K562 (cell line): Measurements from ENCODE around the gene ZNF597. TPM values are rescaled to one million over a fixed set of nuclear protein-coding genes. Genes with fewer than 3 reads are reported as not detected.

Experiments
- ARID1B ChIP-seq: fragments of 450-650 bp; IDR thresholded peaks from 2 replicates; pipeline ENCODE4 v1.6.1; 2016; ENCODE audit warnings: antibody characterized with exemption, mild to moderate bottlenecking, inconsistent platforms
- EHMT2 ChIP-seq: fragments of 450-650 bp; IDR thresholded peaks from 2 replicates; pipeline ENCODE4 v1.6.1; 2018; ENCODE audit warnings: antibody characterized with exemption
- L3MBTL2 ChIP-seq: fragments of 450-650 bp; IDR thresholded peaks from 2 replicates; pipeline ENCODE4 v1.6.1; 2016; ENCODE audit warnings: mild to moderate bottlenecking, moderate library complexity
- TCF7L2 ChIP-seq: fragments of 150-350 bp; IDR thresholded peaks from 2 replicates; pipeline ENCODE4 v1.6.1; 2016; ENCODE audit warnings: low read depth, mild to moderate bottlenecking, low read length, moderate library complexity
- TOE1 ChIP-seq, 2 experiments: fragments of 450-650 bp in 1 of 2; sonication (generic) in 1 of 2; formaldehyde crosslinking in 1 of 2; IDR thresholded peaks; 2 replicates each; pipeline versions ENCODE4 v1.7.1 to v1.8.0; 2016 to 2022; ENCODE audit warnings: borderline replicate concordance in 2 of 2, mild to moderate bottlenecking in 2 of 2, antibody characterized with exemption in 1 of 2, inconsistent platforms in 1 of 2, low read depth in 1 of 2, missing genetic modification reagents in 1 of 2, moderate library complexity in 1 of 2
- ZBED1 ChIP-seq: IDR thresholded peaks from 2 replicates; pipeline ENCODE4 v1.6.1; 2014
- polyA plus RNA-seq, 8 experiments: library from polyadenylated mRNA; depleted of rRNA in 4 of 8; stranded (reverse) in 5 of 8; unstranded in 3 of 8; fragments of >200 nt; fragmentation: Nextera tagmentation in 2 of 8; fragmentation: Illumina TruSeq in 1 of 8; extraction: Ambion mirVana in 2 of 8; extraction: Trizol in 1 of 8; gene quantifications; 2 replicates each; pipeline versions ENCODE4 v1.2.1 to v1.2.3, GENCODE V29; 2011 to 2014; ENCODE audit warnings: inconsistent platforms in 1 of 8, missing spikeins in 1 of 8
- total RNA-seq, 7 experiments: library from RNA; depleted of rRNA in 6 of 7; stranded (reverse); fragments of >200 nt in 6 of 7; fragmentation: Illumina TruSeq in 2 of 7; extraction: Trizol in 2 of 7; gene quantifications; 2 replicates each; pipeline versions ENCODE4 v1.2.1 to v1.2.3, GENCODE V29; 2011 to 2021; ENCODE audit warnings: low replicate concordance in 1 of 7
- TF ChIP-seq, protein P1 (sequence below): sonication (generic); formaldehyde crosslinking; IDR thresholded peaks from 2 replicates; pipeline ENCODE4 v1.8.0; 2022; ENCODE audit warnings: mild to moderate bottlenecking, missing genetic modification reagents, borderline replicate concordance
- TF ChIP-seq, protein P2 (sequence below): fragments of 450-650 bp; IDR thresholded peaks from 2 replicates; pipeline ENCODE4 v1.6.1; 2016; ENCODE audit warnings: antibody characterized with exemption
- TF ChIP-seq, protein P3 (sequence below): sonication (generic); formaldehyde crosslinking; IDR thresholded peaks from 2 replicates; pipeline ENCODE4 v1.9.0; 2022; ENCODE audit warnings: mild to moderate bottlenecking, missing genetic modification reagents
- TF ChIP-seq, protein P4 (sequence below): fragments of 150-350 bp; conservative IDR thresholded peaks from 2 replicates; pipeline ENCODE4 v1.6.1; 2014; ENCODE audit warnings: low read length
- TF ChIP-seq, protein P5 (sequence below): fragments of 450-650 bp; IDR thresholded peaks from 2 replicates; pipeline ENCODE4 v1.6.1; 2016; ENCODE audit warnings: low read depth

ZNF597 gene
- total and polyA plus RNA-seq, 9 of the 15 experiments (the other 6 are each of a cell fraction or from before 2014, with no cell fraction given): 0.14 to 0.68 (median 0.42) TPM

DNA sequence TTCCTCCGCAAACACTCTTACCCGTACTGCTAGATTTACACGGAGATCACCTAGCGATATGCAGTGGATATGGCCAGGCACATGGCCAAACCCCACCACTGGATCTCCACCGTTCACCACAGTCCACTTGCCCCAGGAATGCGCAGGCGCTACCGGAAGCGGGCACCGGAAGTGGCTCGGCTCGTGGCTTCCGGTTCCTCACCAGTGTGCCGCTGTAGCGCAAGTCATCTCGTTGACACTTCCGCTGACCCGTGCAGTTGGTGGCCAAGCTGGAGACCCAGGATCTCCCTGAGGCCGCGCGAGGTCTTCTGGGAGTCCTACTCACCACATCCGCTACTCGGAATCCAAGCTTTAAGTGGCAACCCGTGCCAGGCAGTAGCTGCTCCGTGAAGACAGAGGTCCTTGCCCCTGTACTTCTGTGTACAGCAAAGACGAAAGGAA lies 11.5 kb downstream of the ZNF597 start (continued):
- TF ChIP-seq, protein P1, sequence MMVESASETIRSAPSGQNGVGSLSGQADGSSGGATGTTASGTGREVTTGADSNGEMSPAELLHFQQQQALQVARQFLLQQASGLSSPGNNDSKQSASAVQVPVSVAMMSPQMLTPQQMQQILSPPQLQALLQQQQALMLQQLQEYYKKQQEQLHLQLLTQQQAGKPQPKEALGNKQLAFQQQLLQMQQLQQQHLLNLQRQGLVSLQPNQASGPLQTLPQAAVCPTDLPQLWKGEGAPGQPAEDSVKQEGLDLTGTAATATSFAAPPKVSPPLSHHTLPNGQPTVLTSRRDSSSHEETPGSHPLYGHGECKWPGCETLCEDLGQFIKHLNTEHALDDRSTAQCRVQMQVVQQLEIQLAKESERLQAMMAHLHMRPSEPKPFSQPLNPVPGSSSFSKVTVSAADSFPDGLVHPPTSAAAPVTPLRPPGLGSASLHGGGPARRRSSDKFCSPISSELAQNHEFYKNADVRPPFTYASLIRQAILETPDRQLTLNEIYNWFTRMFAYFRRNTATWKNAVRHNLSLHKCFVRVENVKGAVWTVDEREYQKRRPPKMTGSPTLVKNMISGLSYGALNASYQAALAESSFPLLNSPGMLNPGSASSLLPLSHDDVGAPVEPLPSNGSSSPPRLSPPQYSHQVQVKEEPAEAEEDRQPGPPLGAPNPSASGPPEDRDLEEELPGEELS (CRISPR knock-in tag): no peak
- TF ChIP-seq EHMT2: peak; percentile 89
- no peak for TF ChIP-seq ZBED1
- peak; percentile 32; the same call in 1 of the 2 replicates for TF ChIP-seq L3MBTL2
- TF ChIP-seq TOE1 (IDR thresholded peaks at IDR 0.05; ENCODE audit: borderline replicate concordance): no peak
- TF ChIP-seq TOE1 (CRISPR knock-in tag; IDR thresholded peaks at IDR 0.05; ENCODE audit: borderline replicate concordance, low read depth): no peak
- TF ChIP-seq, protein P2, sequence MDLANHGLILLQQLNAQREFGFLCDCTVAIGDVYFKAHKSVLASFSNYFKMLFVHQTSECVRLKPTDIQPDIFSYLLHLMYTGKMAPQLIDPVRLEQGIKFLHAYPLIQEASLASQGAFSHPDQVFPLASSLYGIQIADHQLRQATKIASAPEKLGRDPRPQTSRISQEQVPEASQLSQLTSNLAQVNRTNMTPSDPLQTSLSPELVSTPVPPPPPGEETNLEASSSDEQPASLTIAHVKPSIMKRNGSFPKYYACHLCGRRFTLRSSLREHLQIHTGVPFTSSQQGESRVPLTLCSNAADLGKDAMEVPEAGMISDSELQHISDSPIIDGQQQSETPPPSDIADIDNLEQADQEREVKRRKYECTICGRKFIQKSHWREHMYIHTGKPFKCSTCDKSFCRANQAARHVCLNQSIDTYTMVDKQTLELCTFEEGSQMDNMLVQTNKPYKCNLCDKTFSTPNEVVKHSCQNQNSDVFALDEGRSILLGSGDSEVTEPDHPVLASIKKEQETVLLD: no peak
- no peak for TF ChIP-seq ARID1B
- no peak for TF ChIP-seq TCF7L2
- TF ChIP-seq, protein P3, sequence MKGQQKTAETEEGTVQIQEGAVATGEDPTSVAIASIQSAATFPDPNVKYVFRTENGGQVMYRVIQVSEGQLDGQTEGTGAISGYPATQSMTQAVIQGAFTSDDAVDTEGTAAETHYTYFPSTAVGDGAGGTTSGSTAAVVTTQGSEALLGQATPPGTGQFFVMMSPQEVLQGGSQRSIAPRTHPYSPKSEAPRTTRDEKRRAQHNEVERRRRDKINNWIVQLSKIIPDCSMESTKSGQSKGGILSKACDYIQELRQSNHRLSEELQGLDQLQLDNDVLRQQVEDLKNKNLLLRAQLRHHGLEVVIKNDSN (CRISPR knock-in tag): peak; percentile 43; the same call in 1 of the 2 replicates
- TF ChIP-seq, protein P4, sequence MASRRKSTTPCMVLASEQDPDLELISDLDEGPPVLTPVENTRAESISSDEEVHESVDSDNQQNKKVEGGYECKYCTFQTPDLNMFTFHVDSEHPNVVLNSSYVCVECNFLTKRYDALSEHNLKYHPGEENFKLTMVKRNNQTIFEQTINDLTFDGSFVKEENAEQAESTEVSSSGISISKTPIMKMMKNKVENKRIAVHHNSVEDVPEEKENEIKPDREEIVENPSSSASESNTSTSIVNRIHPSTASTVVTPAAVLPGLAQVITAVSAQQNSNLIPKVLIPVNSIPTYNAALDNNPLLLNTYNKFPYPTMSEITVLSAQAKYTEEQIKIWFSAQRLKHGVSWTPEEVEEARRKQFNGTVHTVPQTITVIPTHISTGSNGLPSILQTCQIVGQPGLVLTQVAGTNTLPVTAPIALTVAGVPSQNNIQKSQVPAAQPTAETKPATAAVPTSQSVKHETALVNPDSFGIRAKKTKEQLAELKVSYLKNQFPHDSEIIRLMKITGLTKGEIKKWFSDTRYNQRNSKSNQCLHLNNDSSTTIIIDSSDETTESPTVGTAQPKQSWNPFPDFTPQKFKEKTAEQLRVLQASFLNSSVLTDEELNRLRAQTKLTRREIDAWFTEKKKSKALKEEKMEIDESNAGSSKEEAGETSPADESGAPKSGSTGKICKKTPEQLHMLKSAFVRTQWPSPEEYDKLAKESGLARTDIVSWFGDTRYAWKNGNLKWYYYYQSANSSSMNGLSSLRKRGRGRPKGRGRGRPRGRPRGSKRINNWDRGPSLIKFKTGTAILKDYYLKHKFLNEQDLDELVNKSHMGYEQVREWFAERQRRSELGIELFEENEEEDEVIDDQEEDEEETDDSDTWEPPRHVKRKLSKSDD: no peak
- TF ChIP-seq, protein P5, sequence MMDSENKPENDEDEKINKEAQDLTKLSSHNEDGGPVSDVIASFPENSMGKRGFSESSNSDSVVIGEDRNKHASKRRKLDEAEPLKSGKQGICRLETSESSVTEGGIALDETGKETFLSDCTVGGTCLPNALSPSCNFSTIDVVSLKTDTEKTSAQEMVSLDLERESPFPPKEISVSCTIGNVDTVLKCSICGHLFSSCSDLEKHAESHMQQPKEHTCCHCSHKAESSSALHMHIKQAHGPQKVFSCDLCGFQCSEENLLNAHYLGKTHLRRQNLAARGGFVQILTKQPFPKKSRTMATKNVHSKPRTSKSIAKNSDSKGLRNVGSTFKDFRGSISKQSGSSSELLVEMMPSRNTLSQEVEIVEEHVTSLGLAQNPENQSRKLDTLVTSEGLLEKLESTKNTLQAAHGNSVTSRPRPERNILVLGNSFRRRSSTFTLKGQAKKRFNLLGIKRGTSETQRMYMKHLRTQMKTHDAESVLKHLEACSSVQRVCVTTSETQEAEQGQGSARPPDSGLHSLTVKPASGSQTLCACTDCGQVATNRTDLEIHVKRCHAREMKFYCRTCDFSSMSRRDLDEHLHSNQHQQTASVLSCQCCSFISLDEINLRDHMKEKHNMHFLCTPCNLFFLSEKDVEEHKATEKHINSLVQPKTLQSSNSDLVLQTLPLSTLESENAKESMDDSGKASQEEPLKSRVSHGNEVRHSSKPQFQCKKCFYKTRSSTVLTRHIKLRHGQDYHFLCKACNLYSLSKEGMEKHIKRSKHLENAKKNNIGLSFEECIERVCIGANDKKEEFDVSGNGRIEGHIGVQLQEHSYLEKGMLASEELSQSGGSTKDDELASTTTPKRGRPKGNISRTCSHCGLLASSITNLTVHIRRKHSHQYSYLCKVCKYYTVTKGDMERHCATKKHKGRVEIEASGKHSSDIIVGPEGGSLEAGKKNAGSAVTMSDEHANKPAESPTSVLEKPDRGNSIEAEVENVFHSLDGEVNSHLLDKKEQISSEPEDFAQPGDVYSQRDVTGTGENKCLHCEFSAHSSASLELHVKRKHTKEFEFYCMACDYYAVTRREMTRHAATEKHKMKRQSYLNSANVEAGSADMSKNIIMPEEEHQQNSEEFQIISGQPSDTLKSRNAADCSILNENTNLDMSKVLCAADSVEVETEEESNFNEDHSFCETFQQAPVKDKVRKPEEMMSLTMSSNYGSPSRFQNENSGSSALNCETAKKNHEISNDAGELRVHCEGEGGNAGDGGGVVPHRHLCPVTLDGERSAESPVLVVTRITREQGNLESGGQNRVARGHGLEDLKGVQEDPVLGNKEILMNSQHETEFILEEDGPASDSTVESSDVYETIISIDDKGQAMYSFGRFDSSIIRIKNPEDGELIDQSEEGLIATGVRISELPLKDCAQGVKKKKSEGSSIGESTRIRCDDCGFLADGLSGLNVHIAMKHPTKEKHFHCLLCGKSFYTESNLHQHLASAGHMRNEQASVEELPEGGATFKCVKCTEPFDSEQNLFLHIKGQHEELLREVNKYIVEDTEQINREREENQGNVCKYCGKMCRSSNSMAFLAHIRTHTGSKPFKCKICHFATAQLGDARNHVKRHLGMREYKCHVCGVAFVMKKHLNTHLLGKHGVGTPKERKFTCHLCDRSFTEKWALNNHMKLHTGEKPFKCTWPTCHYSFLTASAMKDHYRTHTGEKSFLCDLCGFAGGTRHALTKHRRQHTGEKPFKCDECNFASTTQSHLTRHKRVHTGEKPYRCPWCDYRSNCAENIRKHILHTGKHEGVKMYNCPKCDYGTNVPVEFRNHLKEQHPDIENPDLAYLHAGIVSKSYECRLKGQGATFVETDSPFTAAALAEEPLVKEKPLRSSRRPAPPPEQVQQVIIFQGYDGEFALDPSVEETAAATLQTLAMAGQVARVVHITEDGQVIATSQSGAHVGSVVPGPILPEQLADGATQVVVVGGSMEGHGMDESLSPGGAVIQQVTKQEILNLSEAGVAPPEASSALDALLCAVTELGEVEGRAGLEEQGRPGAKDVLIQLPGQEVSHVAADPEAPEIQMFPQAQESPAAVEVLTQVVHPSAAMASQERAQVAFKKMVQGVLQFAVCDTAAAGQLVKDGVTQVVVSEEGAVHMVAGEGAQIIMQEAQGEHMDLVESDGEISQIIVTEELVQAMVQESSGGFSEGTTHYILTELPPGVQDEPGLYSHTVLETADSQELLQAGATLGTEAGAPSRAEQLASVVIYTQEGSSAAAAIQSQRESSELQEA: no peak
